DMS79 treated with DMSO at 0.1 percent for 48 hours (cell line): Measurements from ENCODE around the gene HLA-DQA1.
"Not testable (repeated sequence)": the region's sequence is repeated elsewhere in the genome, so short reads cannot be mapped to it uniquely, and the experiment has no call there.

Source experiments
- DNase-seq: peaks from one replicate; lab custom pipeline; 2025; lab: John Stamatoyannopoulos, UW

Gene HLA-DQA1

GRCh38 chr6:32637219-32637880 is at the start of gene HLA-DQA1:
TSS of gene HLA-DQA1 (plus strand) at chr6:32637406. CDS start at chr6:32637459, 53 bp downstream.
- DNase-seq = no peak

GRCh38 chr6:32588156-32588555 is 49.0 kb upstream of the HLA-DQA1 start:
- no peak for DNase-seq

GRCh38 chr6:32589596-32590449 is 47.4 kb upstream of the HLA-DQA1 start, which contains the start of gene HLA-DRB1:
TSS of gene HLA-DRB1 (minus strand) at chr6:32589848. CDS start at chr6:32589742, 106 bp downstream.
- no peak for DNase-seq

GRCh38 chr6:32590713-32591112 is 46.5 kb upstream of the HLA-DQA1 start:
- DNase-seq = not testable (repeated sequence)

GRCh38 chr6:32597024-32597423 is 40.2 kb upstream of the HLA-DQA1 start:
- DNase-seq = no peak

GRCh38 chr6:32602383-32602782 is 34.8 kb upstream of the HLA-DQA1 start:
- no peak for DNase-seq

- no peak for DNase-seq
These were observed 34.0 kb upstream of the HLA-DQA1 start for GRCh38 chr6:32603222-32603621.

- DNase-seq = no peak
These were observed 33.3 kb upstream of the HLA-DQA1 start for GRCh38 chr6:32603888-32604287.

- DNase-seq = no peak
These were observed 32.8 kb upstream of the HLA-DQA1 start for GRCh38 chr6:32604434-32604877.

- no peak for DNase-seq
These were observed 29.8 kb upstream of the HLA-DQA1 start for GRCh38 chr6:32607263-32607987.

GRCh38 chr6:32607988-32608298 is 29.3 kb upstream of the HLA-DQA1 start:
- no peak for DNase-seq

GRCh38 chr6:32608362-32608761 is 28.8 kb upstream of the HLA-DQA1 start:
- DNase-seq = no peak

GRCh38 chr6:32609391-32609730 is 27.8 kb upstream of the HLA-DQA1 start:
- DNase-seq = no peak

GRCh38 chr6:32609731-32610640 is 27.2 kb upstream of the HLA-DQA1 start:
- DNase-seq = no peak

- no peak for DNase-seq
These were observed 26.4 kb upstream of the HLA-DQA1 start for GRCh38 chr6:32610682-32611296.

- no peak for DNase-seq
These were observed 23.7 kb upstream of the HLA-DQA1 start for GRCh38 chr6:32613475-32613874.

- DNase-seq = no peak
These were observed 22.7 kb upstream of the HLA-DQA1 start for GRCh38 chr6:32614366-32615081.

GRCh38 chr6:32615885-32616532 is 21.2 kb upstream of the HLA-DQA1 start:
- DNase-seq = no peak

- no peak for DNase-seq
These were observed 19.5 kb upstream of the HLA-DQA1 start for GRCh38 chr6:32617751-32618150.

GRCh38 chr6:32621372-32621771 is 15.8 kb upstream of the HLA-DQA1 start:
- DNase-seq = no peak
